GM18867 (cell line): ENCODE data around the gene HCLS1.

Source experiments
- ATAC-seq: cut with Tn5 transposase; IDR thresholded peaks from one replicate; pipeline ENCODE4 v1.9.1; 2021; ENCODE audit warnings: mild to moderate bottlenecking, moderate library complexity; ENCODE audit not compliant: unreplicated experiment

Gene HCLS1

GRCh38 chr3:121658716-121659435 lies 1.8 kb downstream of the HCLS1 start:
- ATAC-seq = no peak

- ATAC-seq = peak; percentile 70
Observed at GRCh38 chr3:121654493-121655385, 6.0 kb downstream of the HCLS1 start.

- ATAC-seq = no peak
Observed at GRCh38 chr3:121651684-121652083, 9.0 kb downstream of the HCLS1 start.

GRCh38 chr3:121649645-121650044 lies 11.1 kb downstream of the HCLS1 start:
- no peak for ATAC-seq

GRCh38 chr3:121648219-121648958 lies 12.3 kb downstream of the HCLS1 start:
- ATAC-seq = no peak

GRCh38 chr3:121645054-121645453 lies 15.6 kb downstream of the HCLS1 start:
- no peak for ATAC-seq

- no peak for ATAC-seq
Observed at GRCh38 chr3:121642601-121643314, 17.9 kb downstream of the HCLS1 start.

GRCh38 chr3:121641127-121641526 lies 19.6 kb downstream of the HCLS1 start:
- ATAC-seq = no peak

- ATAC-seq = no peak
Observed at GRCh38 chr3:121637922-121638321, 22.8 kb downstream of the HCLS1 start.

GRCh38 chr3:121630355-121630754 lies 30.3 kb downstream of the HCLS1 start:
- ATAC-seq = no peak

- no peak for ATAC-seq
Observed at GRCh38 chr3:121629601-121630000, 31.1 kb downstream of the HCLS1 start.

GRCh38 chr3:121627622-121628021 lies 33.1 kb downstream of the HCLS1 start:
- ATAC-seq = no peak

- ATAC-seq = no peak
Observed at GRCh38 chr3:121627211-121627610, 33.5 kb downstream of the HCLS1 start.

- ATAC-seq = no peak
Observed at GRCh38 chr3:121626495-121626894, 34.2 kb downstream of the HCLS1 start.

GRCh38 chr3:121624147-121624899 lies 36.4 kb downstream of the HCLS1 start:
- ATAC-seq = no peak

GRCh38 chr3:121621491-121621890 lies 39.2 kb downstream of the HCLS1 start:
- no peak for ATAC-seq

GRCh38 chr3:121619691-121620090 lies 41.0 kb downstream of the HCLS1 start:
- ATAC-seq = no peak

GRCh38 chr3:121606106-121606505 lies 54.6 kb downstream of the HCLS1 start:
- ATAC-seq = no peak

GRCh38 chr3:121604759-121605158 lies 55.9 kb downstream of the HCLS1 start:
- no peak for ATAC-seq

GRCh38 chr3:121601212-121601812 lies 59.4 kb downstream of the HCLS1 start:
- ATAC-seq = no peak
